Cardiac fibroblast (primary cell): Measurements from ENCODE around the gene SPSB1.

Experiments used
- DNase-seq, 2 donors: peaks; one replicate each; pipeline versions ENCODE4 v3.0.0 to v3.0.0-alpha.2; 2010; ENCODE audit warnings: low read depth in 2 of 2
- H3K4me3 ChIP-seq, 2 donors: replicated peaks in 1 of 2; 1 replicate in 1 of 2; 2 replicates in 1 of 2; pipeline ENCODE4 v1.5.1; 2011; ENCODE audit warnings: low read depth in 2 of 2, low read length in 2 of 2, mild to moderate bottlenecking in 2 of 2, moderate library complexity in 1 of 2
- TF ChIP-seq, protein P1 (sequence below): IDR thresholded peaks from one replicate; pipeline ENCODE4 v1.5.1; 2011; ENCODE audit warnings: low read depth, mild to moderate bottlenecking, low read length, inconsistent platforms

The SPSB1 gene

DNA sequence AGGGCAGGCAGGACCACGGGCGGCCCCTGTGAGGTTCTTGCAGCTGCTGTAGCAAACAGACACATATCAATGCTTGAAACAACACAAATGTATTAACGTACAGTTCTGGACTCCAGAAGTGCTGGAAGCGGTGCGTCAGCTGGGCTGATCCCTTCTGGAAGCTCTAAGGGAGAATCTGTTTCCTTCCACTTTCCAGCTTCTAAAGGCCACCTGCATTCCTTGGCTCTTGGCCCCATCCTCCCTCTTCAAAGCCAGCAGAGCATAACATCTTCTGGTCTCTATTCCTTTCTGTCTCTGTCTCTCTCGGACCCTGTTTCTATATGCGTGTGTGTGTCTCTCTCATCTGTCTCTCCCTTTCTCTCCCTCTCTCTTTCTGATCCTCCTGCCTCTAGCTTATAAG is 102.3 kb downstream of the SPSB1 start:
- H3K4me3 ChIP-seq, result no peak overlapping the region
- DNase-seq, result no peak
- TF ChIP-seq, protein P1, sequence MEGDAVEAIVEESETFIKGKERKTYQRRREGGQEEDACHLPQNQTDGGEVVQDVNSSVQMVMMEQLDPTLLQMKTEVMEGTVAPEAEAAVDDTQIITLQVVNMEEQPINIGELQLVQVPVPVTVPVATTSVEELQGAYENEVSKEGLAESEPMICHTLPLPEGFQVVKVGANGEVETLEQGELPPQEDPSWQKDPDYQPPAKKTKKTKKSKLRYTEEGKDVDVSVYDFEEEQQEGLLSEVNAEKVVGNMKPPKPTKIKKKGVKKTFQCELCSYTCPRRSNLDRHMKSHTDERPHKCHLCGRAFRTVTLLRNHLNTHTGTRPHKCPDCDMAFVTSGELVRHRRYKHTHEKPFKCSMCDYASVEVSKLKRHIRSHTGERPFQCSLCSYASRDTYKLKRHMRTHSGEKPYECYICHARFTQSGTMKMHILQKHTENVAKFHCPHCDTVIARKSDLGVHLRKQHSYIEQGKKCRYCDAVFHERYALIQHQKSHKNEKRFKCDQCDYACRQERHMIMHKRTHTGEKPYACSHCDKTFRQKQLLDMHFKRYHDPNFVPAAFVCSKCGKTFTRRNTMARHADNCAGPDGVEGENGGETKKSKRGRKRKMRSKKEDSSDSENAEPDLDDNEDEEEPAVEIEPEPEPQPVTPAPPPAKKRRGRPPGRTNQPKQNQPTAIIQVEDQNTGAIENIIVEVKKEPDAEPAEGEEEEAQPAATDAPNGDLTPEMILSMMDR, result no peak

DNA sequence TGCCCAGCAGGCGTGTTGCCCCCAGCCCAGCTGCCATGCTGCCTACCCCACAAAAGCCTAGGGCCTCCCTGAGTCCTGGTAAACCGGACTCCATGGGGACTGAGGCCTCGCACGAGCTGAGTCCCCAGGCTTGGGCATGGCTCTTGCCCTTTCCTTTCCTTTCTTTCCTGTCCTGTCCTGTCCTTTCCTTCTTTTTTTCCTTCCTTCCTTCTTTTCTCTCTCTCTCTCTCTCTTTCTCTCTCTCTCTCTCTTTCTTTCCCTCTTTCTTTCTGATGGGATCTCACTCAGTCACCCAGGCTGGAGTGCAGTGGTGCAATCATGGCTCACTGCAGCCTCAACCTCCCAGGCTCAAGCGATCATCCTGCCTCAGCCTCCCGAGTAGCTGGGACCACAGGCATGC is 104.4 kb downstream of the SPSB1 start:
- no peak for DNase-seq
- TF ChIP-seq, protein P1, result no peak
- no peak overlapping the region for H3K4me3 ChIP-seq

GRCh38 chr1:9397997-9398526 is 105.4 kb downstream of the SPSB1 start:
- DNase-seq, result peak; percentile 25 to 66
- H3K4me3 ChIP-seq, result no peak overlapping the region
- TF ChIP-seq, protein P1, result no peak

DNA sequence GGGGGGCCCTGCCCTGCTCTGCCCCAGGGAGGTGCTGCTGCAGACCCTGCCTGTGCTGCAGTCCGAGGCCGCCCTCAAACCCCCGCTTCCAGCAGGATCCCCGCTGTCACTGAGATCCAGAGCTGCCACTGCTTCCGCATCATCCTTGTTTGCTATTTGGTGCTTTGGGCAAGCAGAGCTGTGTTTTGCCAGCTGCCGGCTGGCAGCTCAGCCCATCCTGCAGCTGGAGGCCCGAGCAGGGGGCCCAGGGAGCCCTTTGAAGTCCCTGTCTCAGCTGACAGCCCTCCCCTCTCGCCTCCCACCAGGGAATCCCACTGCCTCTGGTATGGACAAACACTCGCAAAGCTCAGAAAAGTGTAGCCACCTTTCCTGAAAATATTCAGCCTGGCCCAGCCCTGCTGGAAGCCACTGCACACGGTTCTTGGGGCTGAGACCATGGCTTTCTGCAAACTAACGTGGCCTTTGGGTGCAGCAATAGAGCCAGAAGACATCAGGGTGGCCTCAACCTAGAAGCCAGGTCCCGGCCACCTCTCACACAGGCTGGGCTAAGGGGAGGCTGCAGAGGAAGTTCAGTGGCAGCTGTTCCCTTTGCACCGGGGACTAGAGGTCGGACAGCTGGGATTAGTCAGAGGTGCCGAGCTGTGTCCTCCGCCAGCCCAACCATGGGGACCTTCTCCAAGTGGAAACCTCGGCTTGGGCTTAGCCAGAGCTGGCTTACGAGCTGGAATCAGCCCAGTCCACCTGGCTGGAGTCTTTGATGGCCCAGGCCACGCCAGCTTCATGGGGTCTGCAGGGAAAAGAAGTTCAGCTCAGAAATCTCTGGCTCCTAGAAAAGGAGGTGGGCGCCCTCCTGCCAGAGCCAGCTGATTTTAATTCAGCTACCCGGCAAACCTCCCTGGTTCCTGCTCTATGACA is 107.1 kb downstream of the SPSB1 start:
- no peak overlapping the region for H3K4me3 ChIP-seq
- DNase-seq, result peak; percentile 26 to 58
- TF ChIP-seq, protein P1, result no peak

DNA sequence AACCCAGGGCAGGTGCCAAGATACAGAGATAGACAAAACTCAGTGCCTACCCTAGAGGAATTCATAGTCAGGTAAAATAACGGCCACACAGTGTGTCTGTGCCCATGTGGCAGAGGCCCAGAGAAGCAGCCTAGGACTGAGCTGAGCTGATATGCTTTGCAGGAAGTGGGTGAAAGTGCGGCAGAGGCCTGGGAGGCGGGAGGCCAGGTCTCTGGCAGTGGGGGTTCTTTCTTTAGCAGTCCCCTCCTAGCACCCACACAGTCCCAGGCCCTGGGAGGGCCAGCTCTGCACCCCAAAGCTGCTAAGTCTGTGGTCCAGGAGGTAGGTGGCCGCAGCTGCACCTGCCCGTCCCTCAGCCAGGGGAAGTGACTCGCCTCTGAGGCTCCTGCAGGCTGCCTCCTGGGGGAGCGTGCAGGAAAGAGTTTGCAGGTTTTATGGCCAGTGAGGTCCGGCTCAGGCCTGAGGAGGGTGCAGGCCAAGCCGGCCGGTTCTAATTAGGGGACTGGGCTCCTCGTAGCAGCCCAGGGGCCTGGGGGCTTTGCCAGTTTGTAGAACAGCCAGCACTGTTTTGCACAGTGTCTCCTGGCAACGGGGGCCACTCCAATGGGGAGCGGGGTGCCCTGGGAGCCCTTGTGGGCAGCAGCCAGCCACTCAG is 107.9 kb downstream of the SPSB1 start:
- no peak overlapping the region for H3K4me3 ChIP-seq
- TF ChIP-seq, protein P1, result peak; percentile 8
- peak in 1 of 2 donors; percentile 48 for DNase-seq

- no peak for DNase-seq
- TF ChIP-seq, protein P1, result no peak
- H3K4me3 ChIP-seq, result no peak overlapping the region
Measured at GRCh38 chr1:9401080-9401453, 108.4 kb downstream of the SPSB1 start.
